Stomach smooth muscle (tissue), 2 donors: ENCODE data around the gene THOC6.
"Not testable (repeated sequence)": the region's sequence is repeated elsewhere in the genome, so short reads cannot be mapped to it uniquely, and the experiment has no call there.

Experiments used
- H3K27ac ChIP-seq: one replicate; pipeline ENCODE4 v1.7.0; 2013; ENCODE audit warnings: mild to moderate bottlenecking, low read length, inconsistent platforms
- H3K27me3 ChIP-seq, 2 donors: one replicate each; pipeline ENCODE4 v1.7.0; 2013; ENCODE audit warnings: low read length in 2 of 2; ENCODE audit not compliant: insufficient read depth in 2 of 2, control insufficient read depth in 1 of 2
- H3K36me3 ChIP-seq, 2 donors: one replicate each; pipeline ENCODE4 v1.7.0; 2013; ENCODE audit warnings: low read length in 2 of 2; ENCODE audit not compliant: control insufficient read depth in 2 of 2, insufficient read depth in 2 of 2
- H3K4me1 ChIP-seq: one replicate; pipeline ENCODE4 v1.7.0; 2013; ENCODE audit warnings: low read length; ENCODE audit not compliant: control insufficient read depth, insufficient read depth
- H3K4me3 ChIP-seq, 2 donors: one replicate each; pipeline ENCODE4 v1.7.0; 2013; ENCODE audit warnings: low read length in 2 of 2
- H3K9ac ChIP-seq, 2 donors: one replicate each; pipeline ENCODE4 v1.7.0; 2013; ENCODE audit warnings: low read length in 2 of 2, mild to moderate bottlenecking in 1 of 2
- H3K9me3 ChIP-seq, 2 donors: one replicate each; pipeline ENCODE4 v1.7.0; 2013; ENCODE audit warnings: low read length in 2 of 2; ENCODE audit not compliant: control insufficient read depth in 2 of 2
- donor health status: healthy.
- donor health status: Pancreatic carcinoma.

THOC6 gene

DNA sequence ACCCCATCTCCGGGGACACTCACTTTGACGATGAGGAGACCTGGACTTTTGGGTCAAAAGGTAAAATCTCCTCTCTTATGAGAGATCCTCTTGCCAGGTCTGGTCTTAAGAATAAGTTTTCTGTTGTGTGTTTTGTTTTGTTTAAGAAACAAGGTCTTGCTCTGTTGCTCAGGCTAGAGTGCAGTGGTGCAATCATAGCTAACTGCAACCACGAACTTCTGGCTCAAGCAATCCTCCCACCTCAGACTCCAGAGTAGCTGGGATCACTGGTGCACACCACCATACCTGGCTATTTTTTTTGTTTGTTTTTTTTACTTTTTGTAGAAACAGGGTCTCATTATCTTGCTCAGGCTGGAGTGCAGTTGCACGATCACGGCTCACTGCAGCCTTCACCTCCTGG lies 26.7 kb downstream of the THOC6 start:
- Histone ChIP-seq H3K36me3 (no peaks in the 10 kb centered on the region), H3K27ac (no peak overlapping the region), H3K4me1 (peaks cover 12% of the 10 kb centered on the region), H3K27me3 (peaks cover 5 to 32% of the 10 kb centered on the region in 2 donors), H3K9me3 (no peaks in the 10 kb centered on the region), H3K4me3 (no peak overlapping the region), H3K9ac (no peak overlapping the region)

DNA sequence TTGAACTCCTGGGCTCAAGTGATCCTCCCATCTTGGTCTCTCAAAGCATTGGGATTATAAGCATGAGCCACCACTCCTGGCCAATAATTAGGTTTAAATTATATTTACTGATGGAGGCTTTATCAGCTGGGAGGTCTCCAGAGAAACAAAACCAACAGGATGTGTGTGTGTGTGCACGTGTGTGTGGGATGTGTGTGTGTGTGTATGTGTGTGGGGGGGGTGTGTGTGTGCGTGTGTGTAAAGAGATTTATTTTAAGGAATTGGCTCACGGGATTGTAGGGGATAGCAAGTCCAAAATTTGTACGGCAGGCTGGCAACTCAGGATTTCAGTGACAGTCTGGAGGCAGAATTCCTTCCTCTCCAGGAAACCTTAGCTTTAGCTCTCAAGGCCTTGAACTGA lies 27.2 kb downstream of the THOC6 start:
- peaks cover 5 to 29% of the 10 kb centered on the region in 2 donors for H3K27me3 ChIP-seq
- no peaks in the 10 kb centered on the region for H3K36me3 ChIP-seq
- H3K9ac ChIP-seq = no peak overlapping the region
- no peak overlapping the region for H3K27ac ChIP-seq
- H3K4me3 ChIP-seq = no peak overlapping the region
- H3K4me1 ChIP-seq = peaks cover 8% of the 10 kb centered on the region
- no peaks in the 10 kb centered on the region for H3K9me3 ChIP-seq

DNA sequence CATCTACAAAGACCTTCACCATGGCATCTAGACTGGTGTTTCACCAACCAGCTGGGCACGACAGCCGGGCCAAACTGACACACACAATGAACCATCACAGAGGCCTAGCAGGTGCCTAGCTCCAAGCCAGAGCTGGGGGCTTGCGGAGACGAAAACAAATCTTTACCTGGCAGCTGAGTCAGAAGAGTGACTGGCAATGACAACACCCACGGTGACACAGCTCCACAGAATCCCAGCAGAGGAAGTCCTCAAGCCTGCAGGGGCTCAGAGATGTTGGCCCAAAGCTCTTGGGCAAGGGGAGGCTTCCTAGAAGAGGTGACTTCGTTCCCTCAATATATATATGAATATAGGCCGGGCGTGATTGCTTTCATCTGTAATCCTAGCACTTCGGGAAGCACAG lies 27.7 kb downstream of the THOC6 start:
- Histone ChIP-seq H3K27me3 (peaks cover 5 to 24% of the 10 kb centered on the region in 2 donors), H3K36me3 (no peaks in the 10 kb centered on the region), H3K9me3 (no peaks in the 10 kb centered on the region), H3K9ac (no peak overlapping the region), H3K4me3 (no peak overlapping the region), H3K4me1 (peaks cover 4% of the 10 kb centered on the region), H3K27ac (no peak overlapping the region)

DNA sequence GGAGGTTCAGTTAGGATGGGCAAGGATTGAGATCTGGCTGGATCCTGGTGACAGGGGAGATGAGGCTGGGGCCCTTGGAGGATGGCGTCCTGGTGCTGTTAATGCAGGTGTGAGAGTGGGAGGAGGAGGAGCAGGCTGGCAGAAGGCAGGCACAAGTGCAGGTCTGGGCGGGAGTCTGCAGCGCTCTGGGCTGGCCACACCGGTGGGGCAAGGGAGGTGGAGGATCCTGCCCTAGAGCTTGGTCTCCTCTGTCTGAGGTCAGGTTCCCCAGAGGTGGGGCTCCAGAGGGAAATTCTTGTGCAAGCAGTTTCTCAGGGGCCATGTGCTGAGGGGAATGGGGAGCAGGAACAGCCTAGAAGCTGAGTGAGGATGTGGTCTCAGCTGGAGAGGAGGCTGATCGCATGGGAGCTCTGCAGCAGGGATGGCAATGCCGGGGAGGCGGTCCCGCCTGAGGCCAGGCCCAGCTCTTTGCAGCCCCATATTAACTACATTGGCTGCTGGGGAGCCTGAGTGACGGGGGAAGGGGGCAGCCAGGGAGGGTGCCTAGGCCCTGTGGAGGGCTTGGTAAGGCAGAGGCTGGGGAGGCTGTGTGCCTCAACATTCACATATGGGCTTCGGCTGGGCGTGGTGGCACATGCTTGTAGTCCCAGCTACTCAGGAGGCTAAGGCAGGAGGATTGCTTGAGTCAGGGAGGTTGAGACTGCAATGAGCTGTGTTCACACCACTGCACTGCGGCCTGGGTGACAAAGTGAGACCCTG lies 28.9 kb downstream of the THOC6 start:
- H3K9ac ChIP-seq, H3K36me3 ChIP-seq, H3K4me3 ChIP-seq, H3K27ac ChIP-seq, H3K9me3 ChIP-seq, H3K4me1 ChIP-seq: not testable (repeated sequence)
- H3K27me3 ChIP-seq = peaks cover 2 to 13% of the 10 kb centered on the region in 2 donors

DNA sequence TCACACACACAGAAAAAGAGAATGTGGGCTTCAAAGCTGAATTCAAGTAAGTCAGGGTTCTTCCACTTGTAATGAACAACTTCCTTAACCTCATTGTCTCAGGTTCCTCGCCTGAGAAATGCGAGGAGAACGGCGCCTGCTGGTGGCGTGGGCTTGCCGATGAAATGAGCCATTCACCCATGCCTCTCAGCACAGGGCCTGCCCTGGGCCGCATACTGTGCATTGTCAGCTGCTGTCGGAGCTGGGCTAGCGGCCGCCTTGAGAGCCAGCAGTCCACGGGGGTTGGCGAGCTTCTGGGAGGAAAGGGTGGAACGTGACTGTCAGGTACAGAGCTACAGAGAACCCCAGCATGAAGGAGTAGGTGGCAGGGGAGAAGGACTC lies 29.5 kb downstream of the THOC6 start:
- H3K4me1 ChIP-seq, H3K4me3 ChIP-seq, H3K27ac ChIP-seq, H3K9me3 ChIP-seq, H3K36me3 ChIP-seq, H3K9ac ChIP-seq: not testable (repeated sequence)
- H3K27me3 ChIP-seq = peaks cover 2 to 13% of the 10 kb centered on the region in 2 donors

DNA sequence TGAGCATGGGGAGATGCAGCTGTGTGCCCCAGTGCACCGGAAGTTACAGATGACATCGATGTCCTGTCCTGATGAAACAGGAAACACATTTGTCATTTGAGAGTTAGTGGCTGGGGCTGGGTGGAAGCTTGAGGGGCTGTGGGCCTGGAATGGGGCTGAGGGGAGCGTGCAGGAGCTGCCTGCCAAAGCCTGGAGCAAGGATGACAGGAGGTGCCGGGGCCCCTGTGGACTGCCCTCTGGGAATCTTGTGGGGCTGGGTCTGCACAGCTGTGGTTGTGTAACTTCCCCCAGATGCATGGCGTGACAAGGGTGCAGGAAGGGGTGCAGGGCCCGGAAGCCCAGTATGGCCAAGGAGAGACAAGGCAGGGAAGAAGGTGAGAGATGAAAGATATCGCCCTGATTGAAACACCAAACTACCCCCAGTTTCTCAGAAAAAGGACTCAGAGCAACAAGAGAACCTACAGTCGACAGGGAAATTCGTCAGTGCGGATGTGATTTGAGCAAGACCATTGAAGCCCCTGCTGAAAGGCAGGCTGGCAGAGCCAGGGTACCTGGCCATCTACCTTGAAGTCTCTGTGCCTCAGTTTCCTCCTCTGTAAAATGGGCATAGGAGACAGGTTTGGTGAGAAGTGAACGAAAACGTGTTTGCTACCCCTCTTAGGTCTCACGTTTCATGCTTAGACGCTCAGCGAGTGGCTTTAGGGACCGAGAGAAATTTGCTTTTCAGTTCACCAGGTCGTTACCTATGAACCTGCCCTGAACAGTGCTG lies 31.3 kb downstream of the THOC6 start:
- Histone ChIP-seq H3K27ac (no peak overlapping the region), H3K4me3 (no peak overlapping the region), H3K36me3 (no peaks in the 10 kb centered on the region), H3K9ac (no peak overlapping the region), H3K9me3 (no peaks in the 10 kb centered on the region), H3K4me1 (peaks cover 16% of the 10 kb centered on the region), H3K27me3 (peaks cover 0 to 8% of the 10 kb centered on the region in 2 donors)

DNA sequence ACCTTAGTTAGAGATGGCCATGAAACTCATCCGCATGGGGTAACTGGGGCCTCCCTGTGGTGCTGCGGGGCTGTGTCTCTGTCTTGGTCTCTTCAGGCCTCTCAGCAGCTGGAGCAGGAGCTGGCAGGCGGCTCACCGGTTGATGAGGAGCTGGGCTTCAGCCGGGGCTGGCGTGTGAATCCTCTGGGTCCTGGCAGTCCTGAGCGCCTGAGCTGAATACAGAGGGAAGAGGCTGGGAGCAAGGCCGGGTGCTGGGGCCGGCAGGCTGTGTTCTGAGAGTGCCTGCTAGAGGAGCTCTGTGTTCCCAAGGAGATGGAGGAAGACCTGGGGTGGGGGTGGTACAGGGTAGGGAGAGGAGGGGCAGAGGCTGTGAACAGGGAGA lies 31.9 kb downstream of the THOC6 start:
- H3K27ac ChIP-seq, H3K4me3 ChIP-seq, H3K9me3 ChIP-seq, H3K36me3 ChIP-seq, H3K27me3 ChIP-seq, H3K9ac ChIP-seq: not testable (repeated sequence)
- H3K4me1 ChIP-seq = peaks cover 19% of the 10 kb centered on the region

DNA sequence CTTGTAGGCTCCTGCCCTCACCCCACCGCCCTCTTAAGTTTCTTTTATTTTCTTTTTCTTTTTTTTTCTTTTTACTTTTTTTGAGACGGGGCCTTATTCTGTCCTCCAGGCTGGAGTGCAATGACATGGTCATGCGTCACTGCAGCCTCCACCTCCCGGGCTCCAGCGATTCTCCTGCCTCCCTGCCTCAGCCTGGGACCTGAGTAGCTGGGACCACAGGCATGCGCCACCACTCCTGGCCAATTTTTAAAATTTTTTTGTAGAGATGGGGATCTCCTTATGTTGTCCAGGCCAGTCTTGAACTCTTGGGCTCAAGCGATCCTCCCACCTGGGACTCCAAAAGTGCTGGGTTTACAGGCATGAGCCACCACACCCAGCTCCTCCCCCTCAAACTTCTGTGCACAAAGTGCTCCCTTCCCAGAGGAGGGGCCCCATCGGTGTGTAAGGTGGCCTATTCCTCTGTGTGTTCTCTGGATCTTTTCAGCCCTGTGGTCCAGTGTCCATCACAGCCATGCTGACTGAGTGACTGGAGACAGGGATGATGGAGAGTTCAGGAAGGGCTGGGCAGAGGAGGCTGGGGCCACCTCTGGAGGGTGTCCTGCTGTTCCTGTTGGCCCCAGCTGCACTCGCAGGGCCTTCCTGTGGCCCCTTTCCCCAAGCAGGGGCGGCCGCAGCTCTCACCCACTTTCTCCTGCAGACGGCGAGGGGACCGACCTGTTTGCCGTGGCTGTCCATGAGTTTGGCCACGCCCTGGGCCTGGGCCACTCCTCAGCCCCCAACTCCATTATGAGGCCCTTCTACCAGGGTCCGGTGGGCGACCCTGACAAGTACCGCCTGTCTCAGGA lies 32.7 kb downstream of the THOC6 start:
- Histone ChIP-seq H3K27ac (no peak overlapping the region), H3K4me3 (no peak overlapping the region), H3K9me3 (no peaks in the 10 kb centered on the region), H3K36me3 (no peaks in the 10 kb centered on the region), H3K9ac (no peak overlapping the region), H3K27me3 (peaks cover 0 to 7% of the 10 kb centered on the region in 2 donors), H3K4me1 (peaks cover 19% of the 10 kb centered on the region)

DNA sequence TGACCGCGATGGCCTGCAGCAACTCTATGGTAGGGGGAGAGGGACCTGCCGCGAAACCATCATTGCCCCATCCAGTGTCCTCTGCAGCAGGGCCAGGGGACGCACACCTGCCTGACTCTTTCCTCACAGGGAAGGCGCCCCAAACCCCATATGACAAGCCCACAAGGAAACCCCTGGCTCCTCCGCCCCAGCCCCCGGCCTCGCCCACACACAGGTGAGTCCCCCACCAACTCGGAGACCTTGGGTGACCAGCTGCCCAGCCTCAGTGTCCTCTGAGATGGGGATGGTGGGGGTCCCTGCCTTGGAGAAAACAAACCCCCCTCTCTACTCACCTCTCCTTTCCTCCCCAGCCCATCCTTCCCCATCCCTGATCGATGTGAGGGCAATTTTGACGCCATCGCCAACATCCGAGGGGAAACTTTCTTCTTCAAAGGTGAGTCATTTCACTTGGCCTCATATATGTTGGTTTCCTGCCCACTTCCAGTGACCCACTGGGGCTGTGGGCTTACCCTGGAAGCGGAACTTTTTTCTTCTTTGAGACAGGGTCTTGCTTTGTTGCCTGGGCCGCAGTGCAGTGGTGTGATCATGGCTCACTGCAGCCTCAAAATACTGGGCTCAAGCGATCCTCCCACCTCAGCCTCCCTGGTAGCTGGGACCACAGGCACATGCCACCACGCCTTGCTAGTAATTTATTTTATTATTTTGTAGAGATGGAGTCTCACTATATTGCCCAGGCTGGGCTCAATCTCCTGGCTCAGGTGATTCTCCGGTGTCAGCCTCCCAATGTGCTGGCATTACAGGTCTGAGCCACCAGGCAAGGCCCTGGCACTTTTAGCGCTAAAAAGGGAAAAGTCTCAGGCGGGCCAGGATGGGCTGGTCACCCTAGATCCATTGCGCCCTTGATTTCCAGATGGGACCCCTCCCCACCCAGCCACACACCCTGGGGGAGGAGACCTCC lies 33.6 kb downstream of the THOC6 start:
- Histone ChIP-seq H3K36me3 (no peaks in the 10 kb centered on the region), H3K9me3 (no peaks in the 10 kb centered on the region), H3K27me3 (peaks cover 0 to 7% of the 10 kb centered on the region in 2 donors), H3K4me1 (peaks cover 19% of the 10 kb centered on the region), H3K27ac (no peak overlapping the region), H3K9ac (no peak overlapping the region), H3K4me3 (peak overlapping the region in 1 of 2 donors; percentile 78)
